GM19468 (cell line): ENCODE measurements around the gene C10orf95.

Experiments used
- ATAC-seq: cut with Tn5 transposase; IDR thresholded peaks from one replicate; pipeline ENCODE4 v1.9.1; 2021; ENCODE audit warnings: mild to moderate bottlenecking, moderate library complexity, moderate number of reproducible peaks; ENCODE audit not compliant: unreplicated experiment; ENCODE audit errors: extremely low read depth

The C10orf95 gene

GRCh38 chr10:102419269-102420180 lies 31.8 kb downstream of the C10orf95 start:
- ATAC-seq: no peak

- ATAC-seq: no peak
Measured at GRCh38 chr10:102418622-102419268, 32.6 kb downstream of the C10orf95 start, which contains the start of gene PSD. Gene PSD (minus strand): TSS chr10:102418785. CDS start chr10:102417038, 1,747 bp downstream.

- no peak for ATAC-seq
Measured at GRCh38 chr10:102416695-102417094, 34.6 kb downstream of the C10orf95 start.

GRCh38 chr10:102416283-102416682 lies 35.1 kb downstream of the C10orf95 start:
- no peak for ATAC-seq

- no peak for ATAC-seq
Measured at GRCh38 chr10:102414749-102415148, 36.6 kb downstream of the C10orf95 start.

GRCh38 chr10:102413806-102414561 lies 37.4 kb downstream of the C10orf95 start:
- ATAC-seq: no peak

- ATAC-seq: no peak
Measured at GRCh38 chr10:102413053-102413705, 38.2 kb downstream of the C10orf95 start.

GRCh38 chr10:102412293-102412692 lies 39.0 kb downstream of the C10orf95 start:
- ATAC-seq: no peak

GRCh38 chr10:102411341-102412255 lies 39.7 kb downstream of the C10orf95 start:
- ATAC-seq: no peak

- no peak for ATAC-seq
Measured at GRCh38 chr10:102410429-102411073, 40.8 kb downstream of the C10orf95 start.

- no peak for ATAC-seq
Measured at GRCh38 chr10:102409604-102410428, 41.5 kb downstream of the C10orf95 start.

GRCh38 chr10:102408728-102409603 lies 42.4 kb downstream of the C10orf95 start:
- ATAC-seq: no peak

- ATAC-seq: no peak
Measured at GRCh38 chr10:102408131-102408727, 43.1 kb downstream of the C10orf95 start.

- no peak for ATAC-seq
Measured at GRCh38 chr10:102407425-102408130, 43.8 kb downstream of the C10orf95 start.

GRCh38 chr10:102406815-102407214 lies 44.5 kb downstream of the C10orf95 start:
- ATAC-seq: no peak

GRCh38 chr10:102405632-102406031 lies 45.7 kb downstream of the C10orf95 start:
- ATAC-seq: no peak
